ENCODE data around the gene PDIK1L. TPM values are rescaled to one million over a fixed set of nuclear protein-coding genes. Genes with fewer than 3 reads are reported as not detected.
A peak's percentile ranks its signal among the peaks of the same experiment; 100 is the strongest.

Gene PDIK1L
- total RNA-seq, 2 donors from 2014 or later, result 10.5 TPM

DNA sequence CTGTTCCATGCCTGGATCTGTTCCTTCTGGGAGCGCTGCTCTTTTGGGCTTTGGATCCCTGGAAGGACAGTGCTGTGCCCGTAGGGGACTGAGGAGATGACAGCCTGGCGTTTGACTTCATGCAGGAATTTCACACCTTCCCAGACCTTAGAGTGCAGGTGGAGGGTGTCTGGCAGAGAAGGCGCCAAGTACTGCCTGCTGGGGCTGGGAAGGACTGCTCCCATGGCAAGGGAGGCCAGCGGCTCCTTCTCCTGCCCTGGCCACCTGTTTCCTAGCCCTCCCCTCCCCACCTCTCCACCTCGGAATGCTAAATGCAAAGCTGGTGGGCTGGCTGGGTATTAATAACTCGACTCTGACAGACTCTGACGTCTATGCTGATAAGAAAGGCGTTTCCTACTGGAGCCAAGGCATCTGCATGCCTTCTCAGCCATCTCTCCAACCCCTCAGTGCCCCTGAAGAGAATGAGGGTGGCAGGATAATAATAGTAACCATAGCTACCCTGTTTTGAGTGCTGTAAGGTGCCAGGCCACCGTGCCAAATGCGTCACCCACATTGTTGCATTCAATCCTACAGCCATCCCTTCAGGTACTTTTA is 17.5 kb upstream of the PDIK1L start:
- intact Hi-C loops (cut with DNase I), result no loop called here
- H3K36me3 ChIP-seq, result no peaks in the 10 kb centered on the region
- no peak for DNase-seq (ENCODE audit: low spot score)
- WGBS, result 22% methylated on average over 11 of the region's 11 CpGs
- TF ChIP-seq POLR2AphosphoS5 (IDR thresholded peaks at IDR 0.05), result no peak
- TF ChIP-seq POLR2A (IDR thresholded peaks at IDR 0.05), result no peak
- no peak overlapping the region for H3K27ac ChIP-seq
- no peak overlapping the region for H3K4me3 ChIP-seq
- no peaks in the 10 kb centered on the region for H3K9me3 ChIP-seq
- H3K27me3 ChIP-seq (replicated peaks; ENCODE audit: insufficient read depth), result no peaks in the 10 kb centered on the region
- no peaks in the 10 kb centered on the region for H3K4me1 ChIP-seq (replicated peaks)

DNA sequence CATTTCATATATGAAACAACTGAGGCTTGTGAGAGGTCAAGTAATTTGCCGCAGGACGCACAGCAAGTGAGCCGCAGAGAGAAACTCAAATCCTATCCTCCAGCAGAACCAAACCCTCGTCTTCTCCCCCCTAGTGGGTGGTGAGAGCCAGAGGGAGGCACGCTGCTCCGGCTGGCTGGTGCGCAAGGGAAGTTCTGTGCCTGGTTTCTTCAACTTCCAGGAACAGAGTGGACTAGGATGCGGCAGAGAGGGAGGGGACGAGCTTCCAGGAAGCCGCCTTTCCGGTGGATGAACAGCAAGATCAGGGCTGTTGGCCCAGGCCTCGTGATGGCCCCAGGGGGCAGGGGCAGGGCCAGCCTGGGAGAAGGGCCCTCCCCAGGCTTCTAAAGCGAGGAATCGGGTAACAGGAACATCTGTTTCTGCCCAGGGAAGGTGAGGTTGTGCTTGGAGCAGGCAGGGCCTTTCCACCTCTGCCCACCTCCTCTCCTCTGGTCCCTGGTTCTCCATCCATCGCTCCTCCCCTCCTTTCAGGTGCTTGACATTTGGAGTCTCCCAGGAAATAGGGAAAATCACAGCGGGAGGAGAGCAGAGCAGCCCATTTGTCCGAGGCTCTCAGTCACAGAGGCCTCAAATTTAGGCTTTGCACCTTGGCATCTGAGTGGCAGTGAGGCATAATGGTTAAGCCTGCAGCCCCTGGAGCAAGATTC is 16.8 kb upstream of the PDIK1L start:
- intact Hi-C loops (cut with DNase I), result no loop called here
- Histone ChIP-seq H3K36me3 (no peaks in the 10 kb centered on the region), H3K27ac (no peak overlapping the region), H3K4me3 (no peak overlapping the region), H3K9me3 (no peaks in the 10 kb centered on the region), H3K4me1 (replicated peaks) (no peaks in the 10 kb centered on the region), H3K27me3 (replicated peaks; ENCODE audit: insufficient read depth) (no peaks in the 10 kb centered on the region)
- TF ChIP-seq, protein P1, sequence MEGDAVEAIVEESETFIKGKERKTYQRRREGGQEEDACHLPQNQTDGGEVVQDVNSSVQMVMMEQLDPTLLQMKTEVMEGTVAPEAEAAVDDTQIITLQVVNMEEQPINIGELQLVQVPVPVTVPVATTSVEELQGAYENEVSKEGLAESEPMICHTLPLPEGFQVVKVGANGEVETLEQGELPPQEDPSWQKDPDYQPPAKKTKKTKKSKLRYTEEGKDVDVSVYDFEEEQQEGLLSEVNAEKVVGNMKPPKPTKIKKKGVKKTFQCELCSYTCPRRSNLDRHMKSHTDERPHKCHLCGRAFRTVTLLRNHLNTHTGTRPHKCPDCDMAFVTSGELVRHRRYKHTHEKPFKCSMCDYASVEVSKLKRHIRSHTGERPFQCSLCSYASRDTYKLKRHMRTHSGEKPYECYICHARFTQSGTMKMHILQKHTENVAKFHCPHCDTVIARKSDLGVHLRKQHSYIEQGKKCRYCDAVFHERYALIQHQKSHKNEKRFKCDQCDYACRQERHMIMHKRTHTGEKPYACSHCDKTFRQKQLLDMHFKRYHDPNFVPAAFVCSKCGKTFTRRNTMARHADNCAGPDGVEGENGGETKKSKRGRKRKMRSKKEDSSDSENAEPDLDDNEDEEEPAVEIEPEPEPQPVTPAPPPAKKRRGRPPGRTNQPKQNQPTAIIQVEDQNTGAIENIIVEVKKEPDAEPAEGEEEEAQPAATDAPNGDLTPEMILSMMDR (IDR thresholded peaks at IDR 0.05), result no peak
- TF ChIP-seq POLR2AphosphoS5 (IDR thresholded peaks at IDR 0.05), result peak; percentile 5
- no peak for DNase-seq (ENCODE audit: low spot score)
- WGBS, result 47% methylated on average over 17 of the region's 17 CpGs

DNA sequence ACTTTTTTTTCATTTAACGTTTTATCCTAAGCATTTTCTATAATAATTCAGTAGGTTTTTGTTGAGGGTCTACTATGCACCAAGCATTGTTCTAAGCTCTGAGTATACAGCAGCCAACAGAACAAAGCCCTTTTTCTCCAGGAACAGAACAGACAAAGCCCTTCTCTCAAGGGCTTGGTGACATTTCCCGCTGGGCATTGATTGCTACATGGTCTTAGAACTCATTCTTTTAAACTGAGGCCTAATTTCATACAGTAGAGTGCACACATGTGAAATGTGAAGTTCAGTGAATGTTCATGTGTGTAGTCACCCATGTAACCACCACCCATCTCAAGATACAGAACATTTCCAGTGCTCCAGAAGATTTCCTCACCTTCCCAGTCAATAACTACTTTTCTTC is 15.2 kb upstream of the PDIK1L start:
- H3K36me3 ChIP-seq, result no peaks in the 10 kb centered on the region
- TF ChIP-seq, protein P1 (IDR thresholded peaks at IDR 0.05), result no peak
- TF ChIP-seq POLR2AphosphoS5 (IDR thresholded peaks at IDR 0.05) (no peak), POLR2A (IDR thresholded peaks at IDR 0.05) (no peak)
- WGBS, result 94% methylated on average over 2 of the region's 2 CpGs
- H3K9me3 ChIP-seq, result no peaks in the 10 kb centered on the region
- no peak for DNase-seq (ENCODE audit: low spot score)
- H3K27ac ChIP-seq, result no peak overlapping the region
- H3K4me1 ChIP-seq (replicated peaks), result no peaks in the 10 kb centered on the region
- no peak overlapping the region for H3K4me3 ChIP-seq
- intact Hi-C loops (cut with DNase I), result no loop called here
- no peaks in the 10 kb centered on the region for H3K27me3 ChIP-seq (replicated peaks; ENCODE audit: insufficient read depth)

DNA sequence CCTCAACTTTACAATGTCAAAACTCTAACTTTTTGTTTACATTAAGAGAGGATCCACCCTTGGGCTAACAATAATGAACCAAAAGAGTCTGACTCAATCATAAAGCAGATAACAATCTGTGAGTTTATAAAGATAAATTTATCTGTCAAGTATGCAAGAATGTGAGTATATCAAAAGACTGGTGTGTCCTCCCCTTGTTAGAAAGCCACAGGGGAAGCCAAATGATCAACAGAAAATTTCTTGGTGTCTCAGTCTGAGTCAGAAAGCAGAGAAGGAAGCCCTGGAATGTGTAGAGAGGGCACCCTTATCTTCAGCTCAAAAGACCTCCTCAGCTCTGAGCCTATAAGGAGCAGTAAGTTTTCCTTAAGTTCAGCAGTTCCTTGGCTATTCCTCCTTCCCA is 13.9 kb upstream of the PDIK1L start:
- Histone ChIP-seq H3K9me3 (no peaks in the 10 kb centered on the region), H3K27me3 (replicated peaks; ENCODE audit: insufficient read depth) (no peaks in the 10 kb centered on the region), H3K4me1 (replicated peaks) (no peaks in the 10 kb centered on the region), H3K36me3 (no peaks in the 10 kb centered on the region), H3K27ac (no peak overlapping the region), H3K4me3 (no peak overlapping the region)
- TF ChIP-seq, protein P1 (IDR thresholded peaks at IDR 0.05), result no peak
- TF ChIP-seq POLR2A (IDR thresholded peaks at IDR 0.05) (no peak), POLR2AphosphoS5 (IDR thresholded peaks at IDR 0.05) (peak; percentile 36)
- DNase-seq (ENCODE audit: low spot score), result no peak
- intact Hi-C loops (cut with DNase I), result no loop called here

DNA sequence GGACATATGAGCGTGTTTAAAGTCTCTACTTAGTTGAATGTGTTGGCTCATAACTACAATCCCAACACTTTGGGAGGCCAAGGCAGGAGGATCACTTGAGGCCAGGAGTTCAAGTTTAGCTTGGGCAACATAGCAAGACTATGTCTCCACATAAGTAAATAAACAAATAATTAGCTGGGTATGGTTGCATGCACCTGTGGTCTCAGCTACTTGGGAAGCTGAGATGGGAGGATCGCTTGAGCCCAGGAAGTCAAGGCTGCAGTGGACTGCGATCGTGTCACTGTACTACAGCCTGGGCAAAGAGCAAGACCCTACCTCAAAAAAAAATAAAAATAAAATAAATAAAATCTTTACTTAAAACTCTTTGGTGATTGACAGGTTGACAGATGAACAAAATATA is 13.0 kb upstream of the PDIK1L start:
- Histone ChIP-seq H3K4me1 (replicated peaks) (no peaks in the 10 kb centered on the region), H3K9me3 (no peaks in the 10 kb centered on the region), H3K27me3 (replicated peaks; ENCODE audit: insufficient read depth) (no peaks in the 10 kb centered on the region), H3K4me3 (no peak overlapping the region), H3K27ac (no peak overlapping the region), H3K36me3 (no peaks in the 10 kb centered on the region)
- intact Hi-C loops (cut with DNase I), result no loop called here
- 97% methylated on average over 4 of the region's 4 CpGs for WGBS
- no peak for DNase-seq (ENCODE audit: low spot score)
- no peak for TF ChIP-seq POLR2A (IDR thresholded peaks at IDR 0.05)
- TF ChIP-seq POLR2AphosphoS5 (IDR thresholded peaks at IDR 0.05), result no peak
- TF ChIP-seq, protein P1 (IDR thresholded peaks at IDR 0.05), result no peak
